Colonic mucosa (tissue), 4 donors: ENCODE results near the gene THRB. TPM values are rescaled to one million over a fixed set of nuclear protein-coding genes. Genes with fewer than 3 reads are reported as not detected.

Source experiments
- DNase-seq: peaks from one replicate; pipeline ENCODE4 v3.0.0-alpha.2; 2020
- H3K27ac ChIP-seq: fragments of 200-600 bp; one replicate; pipeline ENCODE4 v1.8.0; 2021
- H3K27me3 ChIP-seq: fragments of 200-600 bp; one replicate; pipeline ENCODE4 v1.8.0; 2021
- H3K36me3 ChIP-seq: fragments of 200-600 bp; one replicate; pipeline ENCODE4 v1.8.0; 2021
- H3K4me1 ChIP-seq: fragments of 200-600 bp; one replicate; pipeline ENCODE4 v1.8.0; 2021; ENCODE audit warnings: mild to moderate bottlenecking
- H3K4me3 ChIP-seq: fragments of 200-600 bp; one replicate; pipeline ENCODE4 v1.8.0; 2021
- H3K9ac ChIP-seq, 2 donors: one replicate each; pipeline ENCODE4 v1.7.0; 2013; ENCODE audit warnings: control low read depth in 2 of 2, low read depth in 2 of 2, low read length in 2 of 2
- H3K9me3 ChIP-seq: fragments of 200-600 bp; one replicate; pipeline ENCODE4 v1.8.0; 2021
- intact Hi-C: fragments of 100-400 bp; cut with DNase I; formaldehyde crosslinking; loops from one replicate; pipeline ENCODE4 v1.14.1; 2022
- total RNA-seq, 2 donors: library from RNA; stranded (reverse); fragmentation: NEBNext Ultra II Directional in 1 of 2; extraction: Animal tissue kit (Norgen Biotek cat#: 25700) in 1 of 2; gene quantifications; one replicate each; pipeline ENCODE4 v1.2.1, GENCODE V29; 2021
- TF ChIP-seq, protein P1 (sequence below): fragments of 200-600 bp; IDR thresholded peaks from one replicate; pipeline ENCODE4 v1.8.0; 2022; ENCODE audit warnings: antibody characterized with exemption, mild to moderate bottlenecking
- donor health status: healthy.
- donor health status: DM: no; HTN: no; CAD: no.
- donor health status: DM: no; HTN: no; CAD: no.

THRB gene
- total RNA-seq, 2 donors from 2014 or later, result 23.3 to 27.6 TPM

DNA sequence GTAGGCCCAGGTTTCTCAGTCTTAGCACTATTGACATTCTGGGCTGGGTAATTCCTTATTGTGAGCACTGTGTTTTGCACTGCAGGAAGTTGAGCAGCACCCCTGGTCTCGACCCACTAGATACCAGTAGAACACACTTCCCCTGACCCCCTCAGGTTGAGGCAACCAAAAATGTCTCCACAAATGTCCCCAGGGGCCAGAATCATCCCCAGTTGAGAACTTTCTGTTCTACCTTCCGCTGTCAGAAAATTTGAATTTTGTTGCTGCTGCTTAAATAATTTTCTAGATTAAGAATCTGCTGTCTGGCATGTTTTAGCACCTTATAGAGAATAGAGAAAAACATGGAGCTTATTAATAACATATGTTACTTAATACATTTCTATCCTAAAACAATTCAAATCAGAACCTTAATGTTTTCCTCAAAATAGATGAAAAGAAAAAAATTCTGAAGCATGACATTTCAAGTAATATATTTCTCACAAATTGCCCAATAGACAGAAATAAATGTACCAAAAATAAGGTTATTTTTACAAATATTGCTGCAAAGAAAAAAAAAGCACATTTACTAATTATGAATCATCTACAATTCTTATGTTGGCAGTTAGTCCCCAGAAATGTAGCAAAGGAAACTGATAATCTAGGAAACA, 13.2 kb upstream of the THRB start:
- Histone ChIP-seq H3K27me3 (no peaks in the 10 kb centered on the region), H3K27ac (no peak overlapping the region), H3K4me3 (no peak overlapping the region), H3K36me3 (no peaks in the 10 kb centered on the region), H3K4me1 (peaks cover 9% of the 10 kb centered on the region), H3K9ac (no peak overlapping the region), H3K9me3 (no peaks in the 10 kb centered on the region)
- intact Hi-C loops, result no loop called here
- DNase-seq, result no peak
- TF ChIP-seq, protein P1, sequence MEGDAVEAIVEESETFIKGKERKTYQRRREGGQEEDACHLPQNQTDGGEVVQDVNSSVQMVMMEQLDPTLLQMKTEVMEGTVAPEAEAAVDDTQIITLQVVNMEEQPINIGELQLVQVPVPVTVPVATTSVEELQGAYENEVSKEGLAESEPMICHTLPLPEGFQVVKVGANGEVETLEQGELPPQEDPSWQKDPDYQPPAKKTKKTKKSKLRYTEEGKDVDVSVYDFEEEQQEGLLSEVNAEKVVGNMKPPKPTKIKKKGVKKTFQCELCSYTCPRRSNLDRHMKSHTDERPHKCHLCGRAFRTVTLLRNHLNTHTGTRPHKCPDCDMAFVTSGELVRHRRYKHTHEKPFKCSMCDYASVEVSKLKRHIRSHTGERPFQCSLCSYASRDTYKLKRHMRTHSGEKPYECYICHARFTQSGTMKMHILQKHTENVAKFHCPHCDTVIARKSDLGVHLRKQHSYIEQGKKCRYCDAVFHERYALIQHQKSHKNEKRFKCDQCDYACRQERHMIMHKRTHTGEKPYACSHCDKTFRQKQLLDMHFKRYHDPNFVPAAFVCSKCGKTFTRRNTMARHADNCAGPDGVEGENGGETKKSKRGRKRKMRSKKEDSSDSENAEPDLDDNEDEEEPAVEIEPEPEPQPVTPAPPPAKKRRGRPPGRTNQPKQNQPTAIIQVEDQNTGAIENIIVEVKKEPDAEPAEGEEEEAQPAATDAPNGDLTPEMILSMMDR, result no peak

GRCh38 chr3:24506966-24507775, 12.5 kb upstream of the THRB start:
- Histone ChIP-seq H3K4me3 (no peak overlapping the region), H3K4me1 (peaks cover 9% of the 10 kb centered on the region), H3K9me3 (no peaks in the 10 kb centered on the region), H3K9ac (no peak overlapping the region), H3K27ac (no peak overlapping the region), H3K27me3 (no peaks in the 10 kb centered on the region), H3K36me3 (no peaks in the 10 kb centered on the region)
- no peak for DNase-seq
- TF ChIP-seq, protein P1, result no peak
- intact Hi-C loops, result no loop called here

DNA sequence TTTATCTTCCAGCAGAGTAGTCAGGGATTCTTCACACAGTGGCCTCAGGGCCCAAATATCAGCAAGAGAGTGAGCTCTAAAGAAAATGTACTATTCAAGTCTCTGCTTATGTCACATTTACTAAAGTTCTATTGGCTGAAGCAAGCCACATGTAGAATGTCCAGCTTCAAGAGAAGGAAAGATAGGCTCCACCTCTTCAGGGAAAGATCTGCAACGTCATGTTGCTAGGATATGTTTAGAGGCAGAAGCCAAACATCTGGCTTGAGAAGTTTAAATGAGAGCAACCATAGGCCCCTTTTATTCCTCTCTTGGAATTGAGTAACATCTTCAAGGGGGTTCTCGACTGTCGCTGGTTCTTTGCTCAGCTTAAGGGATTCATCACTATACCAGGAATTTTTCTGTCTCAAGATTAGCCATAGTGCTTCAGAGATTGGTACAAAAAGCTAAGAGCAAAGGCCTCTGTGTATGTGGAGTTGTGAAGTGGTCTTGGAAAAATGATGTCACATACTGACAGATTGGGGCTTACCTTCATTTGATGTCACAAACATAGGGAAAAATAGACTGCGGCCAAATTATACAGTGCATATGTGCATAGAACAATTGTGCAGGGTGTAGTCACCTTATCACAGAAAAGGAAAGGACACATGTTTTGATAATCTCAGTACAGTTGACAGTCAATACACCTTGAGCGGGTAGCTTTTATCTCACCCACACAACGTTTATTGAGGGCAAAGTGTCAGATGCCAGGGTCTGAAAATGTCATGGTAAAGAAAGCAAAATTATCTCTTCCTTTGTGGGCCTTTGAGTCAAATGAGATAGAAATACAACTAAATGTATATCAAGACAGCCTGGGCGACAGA, 11.3 kb upstream of the THRB start:
- DNase-seq, result peak; percentile 54
- peak overlapping the region; percentile 34 for H3K27ac ChIP-seq
- no peak overlapping the region for H3K4me3 ChIP-seq

DNA sequence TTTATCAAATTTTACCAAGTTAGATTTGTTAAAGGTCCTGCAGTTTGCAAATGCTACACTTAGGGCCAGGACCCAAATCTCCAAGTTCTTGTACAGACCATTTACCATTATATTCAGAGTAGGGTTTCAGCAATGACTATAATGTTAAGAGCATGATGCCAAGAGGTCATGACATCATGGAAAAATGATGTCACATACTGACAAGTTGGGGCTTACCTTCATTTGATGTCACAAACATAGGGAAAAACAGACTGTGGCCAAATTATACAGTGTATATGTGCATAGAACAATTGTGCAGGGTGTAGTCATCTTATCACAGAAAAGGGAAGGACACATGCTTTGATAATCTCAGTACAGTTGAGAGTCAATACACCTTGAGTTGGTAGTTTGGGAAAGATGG, 10.1 kb upstream of the THRB start:
- Histone ChIP-seq H3K4me3 (no peak overlapping the region), H3K27me3 (no peaks in the 10 kb centered on the region), H3K9ac (no peak overlapping the region), H3K36me3 (no peaks in the 10 kb centered on the region), H3K27ac (no peak overlapping the region), H3K4me1 (peaks cover 9% of the 10 kb centered on the region), H3K9me3 (no peaks in the 10 kb centered on the region)
- DNase-seq, result no peak
- TF ChIP-seq, protein P1, result no peak
- intact Hi-C loops, result no loop called here

More for the DNA sequence above, 11.3 kb upstream of the THRB start:
- Histone ChIP-seq H3K27me3 (no peaks in the 10 kb centered on the region), H3K4me1 (peaks cover 9% of the 10 kb centered on the region), H3K9ac (no peak overlapping the region), H3K9me3 (no peaks in the 10 kb centered on the region), H3K36me3 (no peaks in the 10 kb centered on the region)
- TF ChIP-seq, protein P1, result no peak
- intact Hi-C loops, result no loop called here

GRCh38 chr3:24503616-24504113, 9.0 kb upstream of the THRB start:
- Histone ChIP-seq H3K4me3 (no peak overlapping the region), H3K4me1 (peaks cover 9% of the 10 kb centered on the region), H3K9ac (no peak overlapping the region), H3K36me3 (no peaks in the 10 kb centered on the region), H3K9me3 (no peaks in the 10 kb centered on the region), H3K27me3 (no peaks in the 10 kb centered on the region), H3K27ac (no peak overlapping the region)
- DNase-seq, result no peak
- TF ChIP-seq, protein P1, result no peak
- intact Hi-C loops, result no loop called here
